Measurements from ENCODE around the gene SPRN. TPM values are rescaled to one million over a fixed set of nuclear protein-coding genes. Genes with fewer than 3 reads are reported as not detected.
A peak's percentile ranks its signal among the peaks of the same experiment; 100 is the strongest.

The SPRN gene
- total and polyA plus RNA-seq, 2 of the 4 experiments (the other 2 are of a cell fraction), result 0.36 to 2.3 TPM

DNA sequence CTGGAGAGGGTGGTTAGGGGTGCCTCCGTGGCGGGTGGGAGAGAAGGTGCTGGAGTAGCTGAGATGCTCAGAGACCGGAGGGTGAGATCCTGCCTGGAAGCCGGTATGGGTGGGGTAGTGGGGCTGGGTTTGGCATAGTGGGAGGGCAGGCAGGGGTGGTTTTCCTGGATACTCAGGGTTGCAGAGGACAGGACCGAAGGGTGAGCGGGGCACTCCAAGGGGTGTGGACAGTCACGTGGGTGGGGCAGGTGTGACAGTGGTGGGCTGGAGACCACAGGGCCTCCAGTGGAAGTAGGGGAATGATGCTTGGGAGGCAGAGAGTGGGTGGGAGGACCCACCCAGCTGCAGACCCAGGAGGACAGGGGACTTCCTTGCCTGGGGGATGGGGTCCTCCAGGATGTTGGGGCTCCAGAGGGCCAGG is 31.2 kb upstream of the SPRN start:
- Histone ChIP-seq H3K4me3 (ENCODE audit: insufficient read depth, low read depth, low read length) (no peak overlapping the region), H3K4ac (ENCODE audit: low read depth, low read length) (no peak overlapping the region), H4K8ac (ENCODE audit: low read depth in 2 of 2, low read length in 2 of 2) (no peak overlapping the region), H2AK9ac (replicated peaks; ENCODE audit: low read depth, low read length, poor library complexity) (no peak overlapping the region), H2BK120ac (ENCODE audit: low read depth, low read length) (no peak overlapping the region), H3K18ac (ENCODE audit: low read depth, low read length) (no peak overlapping the region), H3K4me1 (ENCODE audit: control insufficient read depth, insufficient read depth, low read length) (no peaks in the 10 kb centered on the region), H3K27ac (ENCODE audit: insufficient read depth, low read length) (no peak overlapping the region), H3K14ac (replicated peaks; ENCODE audit: low read depth, low read length) (no peak overlapping the region), H3K9me3 (ENCODE audit: control insufficient read depth, insufficient read depth, low read length) (no peaks in the 10 kb centered on the region), H3K9me1 (ENCODE audit: insufficient read depth, low read length) (no peaks in the 10 kb centered on the region), H3K23ac (ENCODE audit: low read depth, low read length) (no peak overlapping the region), H4K5ac (ENCODE audit: low read depth, low read length) (no peak overlapping the region), H2AFZ (replicated peaks; ENCODE audit: low read length, poor library complexity) (peak overlapping the region; percentile 14), H3K36me3 (ENCODE audit: control insufficient read depth, insufficient read depth, low read length) (no peaks in the 10 kb centered on the region), H3K4me2 (ENCODE audit: low read depth, low read length) (no peak overlapping the region), H4K91ac (ENCODE audit: insufficient read depth, low read depth, low read length) (no peak overlapping the region), H2BK20ac (ENCODE audit: low read depth, low read length) (no peak overlapping the region), H3K56ac (ENCODE audit: extremely low read depth, insufficient read depth, low read length) (no peak overlapping the region), H2BK5ac (ENCODE audit: low read depth, low read length, poor library complexity, severe bottlenecking) (no peak overlapping the region), H2BK15ac (ENCODE audit: low read depth, low read length) (no peak overlapping the region), H3K27me3 (ENCODE audit: control insufficient read depth, insufficient read depth, low read length) (no peaks in the 10 kb centered on the region), H2AK5ac (ENCODE audit: low read depth, low read length) (no peak overlapping the region), H3K9ac (ENCODE audit: low read depth, low read length) (no peak overlapping the region), H3K79me1 (ENCODE audit: low read depth in 1 of 2, low read length in 2 of 2) (no peaks in the 10 kb centered on the region), H4K20me1 (ENCODE audit: insufficient read depth, low read length) (no peaks in the 10 kb centered on the region)
- no TSS peak for BruUV-seq (replicated peaks)
- in situ Hi-C loops (cut with MboI; ENCODE audit: low sequenced_read_pairs) (no loop called here), dilution Hi-C loops (cut with HindIII; ENCODE audit: low sequenced_read_pairs, unreplicated experiment) (no loop called here), intact Hi-C loops (cut with micrococcal nuclease) (no loop called here)
- CTCF ChIA-PET, result no interaction called here
- DNase-seq (no peak), ATAC-seq (ENCODE audit: low read depth) (no peak)
- no peak for TF ChIP-seq RCOR1 (IDR thresholded peaks at IDR 0.05; ENCODE audit: insufficient replicate concordance, low read length)
- no peak for TF ChIP-seq MAFK (IDR thresholded peaks at IDR 0.05; ENCODE audit: low read depth, low read length)
- TF ChIP-seq MAZ (IDR thresholded peaks at IDR 0.05; ENCODE audit: borderline replicate concordance, low read depth, low read length), result no peak
- TF ChIP-seq RFX5 (IDR thresholded peaks at IDR 0.05; ENCODE audit: low read depth, low read length), result no peak
- TF ChIP-seq, protein P1, sequence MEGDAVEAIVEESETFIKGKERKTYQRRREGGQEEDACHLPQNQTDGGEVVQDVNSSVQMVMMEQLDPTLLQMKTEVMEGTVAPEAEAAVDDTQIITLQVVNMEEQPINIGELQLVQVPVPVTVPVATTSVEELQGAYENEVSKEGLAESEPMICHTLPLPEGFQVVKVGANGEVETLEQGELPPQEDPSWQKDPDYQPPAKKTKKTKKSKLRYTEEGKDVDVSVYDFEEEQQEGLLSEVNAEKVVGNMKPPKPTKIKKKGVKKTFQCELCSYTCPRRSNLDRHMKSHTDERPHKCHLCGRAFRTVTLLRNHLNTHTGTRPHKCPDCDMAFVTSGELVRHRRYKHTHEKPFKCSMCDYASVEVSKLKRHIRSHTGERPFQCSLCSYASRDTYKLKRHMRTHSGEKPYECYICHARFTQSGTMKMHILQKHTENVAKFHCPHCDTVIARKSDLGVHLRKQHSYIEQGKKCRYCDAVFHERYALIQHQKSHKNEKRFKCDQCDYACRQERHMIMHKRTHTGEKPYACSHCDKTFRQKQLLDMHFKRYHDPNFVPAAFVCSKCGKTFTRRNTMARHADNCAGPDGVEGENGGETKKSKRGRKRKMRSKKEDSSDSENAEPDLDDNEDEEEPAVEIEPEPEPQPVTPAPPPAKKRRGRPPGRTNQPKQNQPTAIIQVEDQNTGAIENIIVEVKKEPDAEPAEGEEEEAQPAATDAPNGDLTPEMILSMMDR (conservative IDR thresholded peaks at IDR 0.05; ENCODE audit: low read depth, low read length), result no peak
- TF ChIP-seq MXI1 (IDR thresholded peaks at IDR 0.05; ENCODE audit: borderline replicate concordance, low read depth, low read length), result no peak
- TF ChIP-seq, protein P2, sequence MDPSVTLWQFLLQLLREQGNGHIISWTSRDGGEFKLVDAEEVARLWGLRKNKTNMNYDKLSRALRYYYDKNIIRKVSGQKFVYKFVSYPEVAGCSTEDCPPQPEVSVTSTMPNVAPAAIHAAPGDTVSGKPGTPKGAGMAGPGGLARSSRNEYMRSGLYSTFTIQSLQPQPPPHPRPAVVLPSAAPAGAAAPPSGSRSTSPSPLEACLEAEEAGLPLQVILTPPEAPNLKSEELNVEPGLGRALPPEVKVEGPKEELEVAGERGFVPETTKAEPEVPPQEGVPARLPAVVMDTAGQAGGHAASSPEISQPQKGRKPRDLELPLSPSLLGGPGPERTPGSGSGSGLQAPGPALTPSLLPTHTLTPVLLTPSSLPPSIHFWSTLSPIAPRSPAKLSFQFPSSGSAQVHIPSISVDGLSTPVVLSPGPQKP (IDR thresholded peaks at IDR 0.05; ENCODE audit: borderline replicate concordance, low read depth, low read length), result no peak
- TF ChIP-seq SMC3 (IDR thresholded peaks at IDR 0.05; ENCODE audit: low read depth, low read length), result no peak
- TF ChIP-seq CHD1 (IDR thresholded peaks at IDR 0.05; ENCODE audit: low read depth, low read length), result no peak
- TF ChIP-seq, protein P3, sequence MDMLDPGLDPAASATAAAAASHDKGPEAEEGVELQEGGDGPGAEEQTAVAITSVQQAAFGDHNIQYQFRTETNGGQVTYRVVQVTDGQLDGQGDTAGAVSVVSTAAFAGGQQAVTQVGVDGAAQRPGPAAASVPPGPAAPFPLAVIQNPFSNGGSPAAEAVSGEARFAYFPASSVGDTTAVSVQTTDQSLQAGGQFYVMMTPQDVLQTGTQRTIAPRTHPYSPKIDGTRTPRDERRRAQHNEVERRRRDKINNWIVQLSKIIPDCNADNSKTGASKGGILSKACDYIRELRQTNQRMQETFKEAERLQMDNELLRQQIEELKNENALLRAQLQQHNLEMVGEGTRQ (IDR thresholded peaks at IDR 0.05; ENCODE audit: low read depth, low read length), result no peak
- TF ChIP-seq NFE2L2 (IDR thresholded peaks at IDR 0.05; ENCODE audit: low read depth, low read length), result no peak
- POLR2A ChIA-PET (ENCODE audit: unreplicated experiment), result no interaction called here
- 100% methylated on average over 1 of the region's 7 CpGs; no CpG with 5 or more reads in 1 of the 2 experiments for WGBS, 2 experiments (ENCODE audit: extremely low coverage in 2 of 2, insufficient read length in 1 of 2)

Measured in IMR-90 (cell line).